HCT116 (cell line): Measurements from ENCODE around the gene FAM222B.

Experiments
- ATF3 ChIP-seq: IDR thresholded peaks from 2 replicates; pipeline ENCODE4 v1.6.1; 2012
- CEBPB ChIP-seq: IDR thresholded peaks from 2 replicates; pipeline ENCODE4 v1.6.1; 2012; ENCODE audit warnings: low read depth
- CTCF ChIP-seq, 3 experiments: fragments of 200-600 bp in 1 of 3; sonication (generic) in 1 of 3; IDR thresholded peaks in 2 of 3; conservative IDR thresholded peaks in 1 of 3; 2 replicates each; pipeline ENCODE4 v1.5.1; 2012 to 2017; ENCODE audit warnings: low read depth in 2 of 3, low read length in 2 of 3, antibody characterized with exemption in 1 of 3, borderline replicate concordance in 1 of 3, control low read depth in 1 of 3, mild to moderate bottlenecking in 1 of 3, mixed read lengths in 1 of 3, mixed run types in 1 of 3, moderate library complexity in 1 of 3; ENCODE audit not compliant: insufficient read depth in 1 of 3
- EZH2 ChIP-seq: fragments of 200-600 bp; sonication (generic); IDR thresholded peaks from 2 replicates; pipeline ENCODE4 v1.6.1; 2017; ENCODE audit warnings: antibody characterized with exemption, mixed run types
- EZH2phosphoT487 ChIP-seq: fragments of 200-600 bp; IDR thresholded peaks from 2 replicates; pipeline ENCODE4 v1.6.1; 2018; ENCODE audit warnings: antibody characterized with exemption, borderline replicate concordance
- FOSL1 ChIP-seq: IDR thresholded peaks from 2 replicates; pipeline ENCODE4 v1.6.1; 2012; ENCODE audit warnings: low read depth
- JUND ChIP-seq: IDR thresholded peaks from 2 replicates; pipeline ENCODE4 v1.6.1; 2012
- POLR2A ChIP-seq: IDR thresholded peaks from 2 replicates; pipeline ENCODE4 v1.7.0; 2011; ENCODE audit warnings: borderline replicate concordance; ENCODE audit not compliant: insufficient read depth, insufficient read length; ENCODE audit errors: extremely low read depth
- POLR2AphosphoS5 ChIP-seq: IDR thresholded peaks from 2 replicates; pipeline ENCODE4 v1.6.1; 2011; ENCODE audit warnings: mild to moderate bottlenecking, low read depth, low read length, moderate library complexity
- SIN3A ChIP-seq: IDR thresholded peaks from 2 replicates; pipeline ENCODE4 v1.6.1; 2012; ENCODE audit warnings: low read depth
- YY1 ChIP-seq: IDR thresholded peaks from 2 replicates; pipeline ENCODE4 v1.6.1; 2011; ENCODE audit warnings: low read length, low read depth, moderate library complexity, mild to moderate bottlenecking; ENCODE audit not compliant: insufficient replicate concordance; ENCODE audit errors: extremely low read depth
- TF ChIP-seq, protein P1 (sequence below): IDR thresholded peaks from 2 replicates; pipeline ENCODE4 v1.6.1; 2011; ENCODE audit warnings: mild to moderate bottlenecking, low read length, moderate library complexity; ENCODE audit not compliant: insufficient replicate concordance; ENCODE audit errors: extremely low read depth

DNA sequence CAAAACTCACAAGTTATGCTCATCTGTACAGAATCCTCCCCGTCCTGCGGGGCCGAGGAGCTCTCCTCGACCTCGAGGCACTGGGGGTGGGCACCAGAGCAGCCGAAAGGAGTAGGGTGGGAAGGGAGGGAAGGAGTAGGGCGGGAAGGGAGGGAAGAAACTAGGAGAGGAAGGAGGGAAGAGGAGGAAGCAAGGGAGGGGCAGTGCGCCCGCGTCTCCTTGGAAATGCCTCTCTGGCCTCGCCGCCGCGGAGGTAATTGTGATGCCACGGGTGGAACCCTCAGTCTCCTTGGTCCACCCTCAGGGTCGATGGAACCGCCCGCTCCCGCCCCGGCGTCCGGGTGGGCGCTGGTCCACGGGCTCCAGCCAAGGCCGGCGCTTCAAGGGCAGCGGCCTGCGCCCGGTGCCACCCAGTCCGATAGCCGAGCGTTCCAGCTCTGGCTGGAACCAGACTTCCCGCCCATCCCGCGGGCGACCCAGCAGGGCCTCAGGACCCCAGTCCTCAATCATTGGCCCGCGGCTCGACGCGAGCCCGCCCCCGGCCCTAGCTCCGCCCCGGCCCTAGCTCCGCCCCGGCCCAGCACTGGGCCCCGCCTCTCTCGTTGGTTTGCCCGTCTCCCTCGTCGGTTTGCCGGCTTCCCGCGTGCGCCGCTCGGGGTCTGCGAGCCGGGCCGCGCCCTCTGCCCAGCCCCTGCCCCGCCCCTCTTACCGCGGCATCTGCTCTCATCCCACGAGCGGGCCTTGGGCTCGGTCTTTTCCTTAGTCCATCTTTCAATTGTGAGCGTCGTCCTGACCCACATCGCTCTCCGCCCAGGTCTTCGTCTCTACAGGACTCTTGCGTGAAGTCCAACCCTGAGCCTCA, 131.5 kb downstream of the FAM222B start:
- no peak for TF ChIP-seq EZH2
- TF ChIP-seq ATF3: no peak
- no peak for TF ChIP-seq JUND
- no peak for TF ChIP-seq CEBPB
- TF ChIP-seq CTCF (IDR thresholded peaks at IDR 0.05 in 2 of 3, conservative IDR thresholded peaks at IDR 0.05 in 1 of 3; ENCODE audit: borderline replicate concordance in 1 of 3, insufficient read depth in 1 of 3, low read depth in 2 of 3, low read length in 2 of 3): no peak
- TF ChIP-seq, protein P1, sequence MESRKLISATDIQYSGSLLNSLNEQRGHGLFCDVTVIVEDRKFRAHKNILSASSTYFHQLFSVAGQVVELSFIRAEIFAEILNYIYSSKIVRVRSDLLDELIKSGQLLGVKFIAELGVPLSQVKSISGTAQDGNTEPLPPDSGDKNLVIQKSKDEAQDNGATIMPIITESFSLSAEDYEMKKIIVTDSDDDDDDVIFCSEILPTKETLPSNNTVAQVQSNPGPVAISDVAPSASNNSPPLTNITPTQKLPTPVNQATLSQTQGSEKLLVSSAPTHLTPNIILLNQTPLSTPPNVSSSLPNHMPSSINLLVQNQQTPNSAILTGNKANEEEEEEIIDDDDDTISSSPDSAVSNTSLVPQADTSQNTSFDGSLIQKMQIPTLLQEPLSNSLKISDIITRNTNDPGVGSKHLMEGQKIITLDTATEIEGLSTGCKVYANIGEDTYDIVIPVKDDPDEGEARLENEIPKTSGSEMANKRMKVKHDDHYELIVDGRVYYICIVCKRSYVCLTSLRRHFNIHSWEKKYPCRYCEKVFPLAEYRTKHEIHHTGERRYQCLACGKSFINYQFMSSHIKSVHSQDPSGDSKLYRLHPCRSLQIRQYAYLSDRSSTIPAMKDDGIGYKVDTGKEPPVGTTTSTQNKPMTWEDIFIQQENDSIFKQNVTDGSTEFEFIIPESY: no peak
- peak; percentile 83 for TF ChIP-seq POLR2AphosphoS5
- TF ChIP-seq YY1: no peak
- TF ChIP-seq EZH2phosphoT487: no peak
- TF ChIP-seq SIN3A: no peak
- peak; percentile 82 for TF ChIP-seq POLR2A
- no peak for TF ChIP-seq FOSL1
